Measurements from ENCODE around the gene GRIA4. TPM values are rescaled to one million over a fixed set of nuclear protein-coding genes. Genes with fewer than 3 reads are reported as not detected.
A peak's percentile ranks its signal among the peaks of the same experiment; 100 is the strongest.

The GRIA4 gene
- total and polyA plus RNA-seq, 7 donors = 0.03 to 0.17 (median 0.06) TPM; not detected in 4

GRCh38 chr11:105579111-105579510, 30.8 kb upstream of the GRIA4 start:
- intact Hi-C loops (cut with DNase I) = no loop called here
- DNase-seq (no peak), ATAC-seq (no peak)
- H3K4me3 ChIP-seq = no peak overlapping the region
- no peaks in the 10 kb centered on the region for H3K4me1 ChIP-seq
- 86 to 97% (median 95%) methylated on average over 2 of the region's 2 CpGs for WGBS, 3 donors
- H3K36me3 ChIP-seq (ENCODE audit: insufficient read depth in 1 of 2, low read depth in 1 of 2) = no peaks in the 10 kb centered on the region
- TF ChIP-seq CTCF (IDR thresholded peaks at IDR 0.05) = no peak
- H3K27me3 ChIP-seq (ENCODE audit: insufficient read depth in 3 of 3, low read length in 2 of 3) = no peaks in the 10 kb centered on the region
- H3K9me3 ChIP-seq = no peaks in the 10 kb centered on the region
- H3K27ac ChIP-seq = no peak overlapping the region

- WGBS, 3 donors = 70 to 77% (median 71%) methylated on average over 4 of the region's 4 CpGs
- Histone ChIP-seq H3K27me3 (ENCODE audit: insufficient read depth in 3 of 3, low read length in 2 of 3) (no peaks in the 10 kb centered on the region), H3K36me3 (ENCODE audit: insufficient read depth in 1 of 2, low read depth in 1 of 2) (no peaks in the 10 kb centered on the region), H3K4me3 (no peak overlapping the region), H3K9me3 (no peaks in the 10 kb centered on the region), H3K4me1 (no peaks in the 10 kb centered on the region), H3K27ac (no peak overlapping the region)
- DNase-seq (no peak), ATAC-seq (no peak)
- intact Hi-C loops (cut with DNase I) = no loop called here
- TF ChIP-seq CTCF (IDR thresholded peaks at IDR 0.05) = no peak
Observed at GRCh38 chr11:105582497-105582896, 27.4 kb upstream of the GRIA4 start.

GRCh38 chr11:105588001-105588400, 21.9 kb upstream of the GRIA4 start:
- DNase-seq (no peak), ATAC-seq (peak in 2 of 4 donors; percentile 35 to 39)
- Histone ChIP-seq H3K27ac (no peak overlapping the region), H3K4me1 (no peaks in the 10 kb centered on the region), H3K36me3 (ENCODE audit: insufficient read depth in 1 of 2, low read depth in 1 of 2) (no peaks in the 10 kb centered on the region), H3K4me3 (no peak overlapping the region), H3K27me3 (ENCODE audit: insufficient read depth in 3 of 3, low read length in 2 of 3) (no peaks in the 10 kb centered on the region), H3K9me3 (no peaks in the 10 kb centered on the region)
- TF ChIP-seq CTCF (IDR thresholded peaks at IDR 0.05) = no peak
- 53 to 64% (median 56%) methylated on average over 2 of the region's 2 CpGs for WGBS, 3 donors
- intact Hi-C loops (cut with DNase I) = no loop called here

GRCh38 chr11:105589346-105589745, 20.5 kb upstream of the GRIA4 start:
- no peak for TF ChIP-seq CTCF (IDR thresholded peaks at IDR 0.05)
- intact Hi-C loops (cut with DNase I) = no loop called here
- Histone ChIP-seq H3K4me1 (no peaks in the 10 kb centered on the region), H3K27me3 (ENCODE audit: insufficient read depth in 3 of 3, low read length in 2 of 3) (no peaks in the 10 kb centered on the region), H3K4me3 (no peak overlapping the region), H3K27ac (no peak overlapping the region), H3K9me3 (no peaks in the 10 kb centered on the region), H3K36me3 (ENCODE audit: insufficient read depth in 1 of 2, low read depth in 1 of 2) (no peaks in the 10 kb centered on the region)
- ATAC-seq (no peak), DNase-seq (no peak)
- 91 to 94% (median 93%) methylated on average over 4 of the region's 4 CpGs for WGBS, 3 donors

GRCh38 chr11:105592035-105592434, 17.8 kb upstream of the GRIA4 start:
- H3K36me3 ChIP-seq (ENCODE audit: insufficient read depth in 1 of 2, low read depth in 1 of 2) = no peaks in the 10 kb centered on the region
- no peak overlapping the region for H3K4me3 ChIP-seq
- DNase-seq = no peak
- H3K27me3 ChIP-seq (ENCODE audit: insufficient read depth in 3 of 3, low read length in 2 of 3) = no peaks in the 10 kb centered on the region
- ATAC-seq = no peak
- TF ChIP-seq CTCF (IDR thresholded peaks at IDR 0.05) = no peak
- intact Hi-C loops (cut with DNase I) = no loop called here
- WGBS, 3 donors = 46 to 66% (median 59%) methylated on average over 5 of the region's 5 CpGs
- no peaks in the 10 kb centered on the region for H3K4me1 ChIP-seq
- no peaks in the 10 kb centered on the region for H3K9me3 ChIP-seq
- H3K27ac ChIP-seq = no peak overlapping the region

Measured in psoas muscle (tissue), 8 donors.